ENCODE measurements around the gene SLC40A1.
A peak's percentile ranks its signal among the peaks of the same experiment; 100 is the strongest.
"Not testable (repeated sequence)": the region's sequence is repeated elsewhere in the genome, so short reads cannot be mapped to it uniquely, and the experiment has no call there.

The SLC40A1 gene

DNA sequence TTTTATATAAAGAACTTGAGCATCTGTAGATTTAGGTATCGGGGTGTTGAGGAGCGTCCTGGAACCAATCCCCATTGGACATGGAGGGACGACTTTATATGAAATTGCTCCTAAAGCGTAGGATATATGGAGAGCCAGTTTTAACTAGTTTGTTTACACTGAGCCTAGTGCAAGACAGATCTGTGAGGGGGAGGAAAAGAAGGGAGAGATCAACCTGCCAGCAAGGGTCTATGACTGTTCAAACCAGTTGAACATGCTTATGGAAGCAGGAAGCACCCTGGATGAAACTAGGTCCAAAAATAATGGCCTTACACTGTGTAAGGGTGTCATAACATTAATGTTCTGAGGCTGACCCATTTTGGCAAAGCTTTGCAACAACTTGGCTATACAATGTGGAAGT, 34.0 kb upstream of the SLC40A1 start:
- Histone ChIP-seq H3K27me3 (ENCODE audit: control insufficient read depth in 2 of 2, insufficient read depth in 2 of 2, low read length in 2 of 2) (no peaks in the 10 kb centered on the region), H3K4me3 (ENCODE audit: low read length in 2 of 2) (no peak overlapping the region), H3K27ac (ENCODE audit: low read depth in 2 of 2, low read length in 2 of 2) (no peak overlapping the region), H3K4me1 (ENCODE audit: control insufficient read depth in 2 of 2, insufficient read depth in 2 of 2, low read length in 2 of 2) (no peaks in the 10 kb centered on the region), H3K9ac (ENCODE audit: low read depth in 1 of 2, low read length in 2 of 2) (no peak overlapping the region), H3K9me3 (ENCODE audit: control insufficient read depth in 2 of 2, low read length in 2 of 2) (no peaks in the 10 kb centered on the region), H3K36me3 (ENCODE audit: control insufficient read depth in 2 of 2, insufficient read depth in 2 of 2, low read length in 2 of 2) (no peaks in the 10 kb centered on the region)

DNA sequence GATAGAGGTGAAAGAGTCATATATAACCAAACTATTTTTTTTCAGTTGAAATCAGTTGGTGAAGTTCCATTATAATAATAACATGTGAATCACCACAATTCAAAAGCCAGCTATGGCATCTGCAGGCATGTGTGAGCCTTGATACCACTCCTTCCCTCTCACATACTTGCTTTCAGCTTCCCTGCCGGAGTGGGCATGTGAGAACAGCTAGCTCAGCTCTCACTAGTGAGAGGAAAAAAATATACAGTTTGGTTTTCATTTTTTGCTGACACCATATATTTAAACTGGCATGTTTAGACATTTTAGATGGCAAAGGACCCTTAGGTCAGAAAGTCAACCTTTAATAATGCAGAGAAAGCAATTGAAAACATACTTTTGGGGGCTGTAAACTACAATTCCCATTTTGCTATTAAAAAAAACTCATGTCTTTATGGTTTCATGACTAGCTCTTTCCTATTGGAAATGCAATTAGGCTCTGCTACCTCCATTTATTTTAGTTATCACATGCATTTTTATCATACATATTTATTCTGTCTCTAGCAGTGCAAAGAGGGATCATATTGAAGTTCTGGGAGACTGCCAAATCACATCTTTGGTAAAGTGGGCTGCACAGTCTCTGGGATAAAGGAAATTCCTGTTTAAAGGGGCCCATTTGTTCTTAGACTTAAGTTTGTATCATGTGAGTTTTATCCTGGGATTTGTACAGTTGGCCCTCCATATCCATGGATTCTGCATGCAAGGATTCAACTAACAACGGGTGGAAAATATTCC, 33.2 kb upstream of the SLC40A1 start:
- Histone ChIP-seq H3K27me3 (ENCODE audit: control insufficient read depth in 2 of 2, insufficient read depth in 2 of 2, low read length in 2 of 2) (no peaks in the 10 kb centered on the region), H3K4me3 (ENCODE audit: low read length in 2 of 2) (no peak overlapping the region), H3K27ac (ENCODE audit: low read depth in 2 of 2, low read length in 2 of 2) (no peak overlapping the region), H3K9ac (ENCODE audit: low read depth in 1 of 2, low read length in 2 of 2) (no peak overlapping the region), H3K4me1 (ENCODE audit: control insufficient read depth in 2 of 2, insufficient read depth in 2 of 2, low read length in 2 of 2) (no peaks in the 10 kb centered on the region), H3K9me3 (ENCODE audit: control insufficient read depth in 2 of 2, low read length in 2 of 2) (no peaks in the 10 kb centered on the region), H3K36me3 (ENCODE audit: control insufficient read depth in 2 of 2, insufficient read depth in 2 of 2, low read length in 2 of 2) (no peaks in the 10 kb centered on the region)

DNA sequence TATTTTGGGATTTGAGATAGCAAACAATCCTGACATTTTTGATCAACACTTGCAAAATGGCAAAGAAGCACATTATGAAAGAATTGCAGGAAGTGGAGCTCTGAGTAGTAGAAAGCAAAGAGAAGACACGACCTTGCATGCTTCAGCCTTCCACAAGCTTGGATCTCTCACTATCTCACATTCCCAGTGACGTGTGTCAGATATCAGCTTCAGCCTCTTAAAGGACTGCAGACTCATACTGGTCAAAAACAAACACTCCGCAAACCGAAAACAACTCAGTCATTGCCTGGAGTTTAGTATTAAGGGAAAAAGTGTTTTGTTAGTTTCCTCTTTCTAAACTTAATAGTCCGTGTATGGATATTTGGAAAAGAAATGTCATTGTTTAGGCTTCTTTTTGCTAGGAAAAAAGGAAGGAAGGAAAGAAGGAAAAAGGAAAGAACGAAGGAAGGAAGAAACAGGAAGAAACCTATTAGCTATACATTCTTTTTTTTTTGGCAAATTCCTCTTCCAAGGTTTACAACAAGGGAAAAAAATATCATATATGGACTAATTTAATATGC, 32.6 kb upstream of the SLC40A1 start:
- no peaks in the 10 kb centered on the region for H3K27me3 ChIP-seq (ENCODE audit: control insufficient read depth in 2 of 2, insufficient read depth in 2 of 2, low read length in 2 of 2)
- no peaks in the 10 kb centered on the region for H3K4me1 ChIP-seq (ENCODE audit: control insufficient read depth in 2 of 2, insufficient read depth in 2 of 2, low read length in 2 of 2)
- H3K9me3 ChIP-seq (ENCODE audit: control insufficient read depth in 2 of 2, low read length in 2 of 2): no peaks in the 10 kb centered on the region
- no peak overlapping the region for H3K27ac ChIP-seq (ENCODE audit: low read depth in 2 of 2, low read length in 2 of 2)
- H3K9ac ChIP-seq (ENCODE audit: low read depth in 1 of 2, low read length in 2 of 2): no peak overlapping the region
- H3K36me3 ChIP-seq (ENCODE audit: control insufficient read depth in 2 of 2, insufficient read depth in 2 of 2, low read length in 2 of 2): no peaks in the 10 kb centered on the region
- peak overlapping the region in 1 of 2 donors; percentile 8 for H3K4me3 ChIP-seq (ENCODE audit: low read length in 2 of 2)

DNA sequence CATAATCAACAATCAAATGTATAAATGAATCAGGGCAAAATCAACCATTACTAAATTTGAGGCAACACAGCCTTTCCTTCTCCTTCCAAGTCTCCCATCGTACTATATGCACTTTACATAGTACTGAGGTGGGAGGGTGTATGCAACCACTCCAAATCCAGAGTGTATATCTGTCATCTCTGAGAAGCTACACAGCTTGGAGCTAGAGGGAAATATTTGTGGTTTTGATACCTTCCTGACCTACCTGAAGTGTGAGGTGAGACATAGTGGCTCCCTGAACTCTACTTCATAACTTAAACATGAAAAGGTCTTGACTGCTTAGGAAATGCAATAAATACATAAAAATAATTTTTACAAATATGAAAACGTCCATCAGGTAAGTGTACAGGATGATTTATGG, 30.1 kb upstream of the SLC40A1 start:
- Histone ChIP-seq H3K9me3 (ENCODE audit: control insufficient read depth in 2 of 2, low read length in 2 of 2) (no peaks in the 10 kb centered on the region), H3K36me3 (ENCODE audit: control insufficient read depth in 2 of 2, insufficient read depth in 2 of 2, low read length in 2 of 2) (no peaks in the 10 kb centered on the region)

DNA sequence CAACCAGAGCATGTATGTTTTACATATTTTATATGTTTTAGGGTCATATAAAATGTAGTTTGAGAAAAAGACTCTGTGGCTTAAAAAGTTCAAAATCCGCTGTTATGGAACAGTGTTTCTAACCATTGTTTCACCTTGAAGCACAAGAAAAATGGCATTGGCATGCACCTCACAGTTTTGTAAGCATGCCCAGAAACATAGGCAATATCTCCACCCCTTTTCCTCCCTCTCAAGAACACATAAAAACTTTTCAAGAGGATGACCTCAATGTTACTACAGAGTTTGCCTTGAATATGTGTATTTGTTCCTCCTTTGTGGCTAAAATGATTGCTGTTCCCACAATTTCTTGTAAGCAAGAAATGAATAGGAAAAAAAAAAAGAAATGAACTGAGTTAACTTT, 29.3 kb upstream of the SLC40A1 start:
- Histone ChIP-seq H3K4me3 (ENCODE audit: low read length in 2 of 2) (no peak overlapping the region), H3K9ac (ENCODE audit: low read depth in 1 of 2, low read length in 2 of 2) (no peak overlapping the region), H3K27ac (ENCODE audit: low read depth in 2 of 2, low read length in 2 of 2) (no peak overlapping the region), H3K36me3 (ENCODE audit: control insufficient read depth in 2 of 2, insufficient read depth in 2 of 2, low read length in 2 of 2) (no peaks in the 10 kb centered on the region), H3K4me1 (ENCODE audit: control insufficient read depth in 2 of 2, insufficient read depth in 2 of 2, low read length in 2 of 2) (no peaks in the 10 kb centered on the region), H3K9me3 (ENCODE audit: control insufficient read depth in 2 of 2, low read length in 2 of 2) (no peaks in the 10 kb centered on the region), H3K27me3 (ENCODE audit: control insufficient read depth in 2 of 2, insufficient read depth in 2 of 2, low read length in 2 of 2) (no peaks in the 10 kb centered on the region)

More for the DNA sequence above, 30.1 kb upstream of the SLC40A1 start:
- no peak overlapping the region for H3K9ac ChIP-seq (ENCODE audit: low read depth in 1 of 2, low read length in 2 of 2)
- H3K4me1 ChIP-seq (ENCODE audit: control insufficient read depth in 2 of 2, insufficient read depth in 2 of 2, low read length in 2 of 2): no peaks in the 10 kb centered on the region
- no peaks in the 10 kb centered on the region for H3K27me3 ChIP-seq (ENCODE audit: control insufficient read depth in 2 of 2, insufficient read depth in 2 of 2, low read length in 2 of 2)
- H3K4me3 ChIP-seq (ENCODE audit: low read length in 2 of 2): no peak overlapping the region
- H3K27ac ChIP-seq (ENCODE audit: low read depth in 2 of 2, low read length in 2 of 2): no peak overlapping the region

DNA sequence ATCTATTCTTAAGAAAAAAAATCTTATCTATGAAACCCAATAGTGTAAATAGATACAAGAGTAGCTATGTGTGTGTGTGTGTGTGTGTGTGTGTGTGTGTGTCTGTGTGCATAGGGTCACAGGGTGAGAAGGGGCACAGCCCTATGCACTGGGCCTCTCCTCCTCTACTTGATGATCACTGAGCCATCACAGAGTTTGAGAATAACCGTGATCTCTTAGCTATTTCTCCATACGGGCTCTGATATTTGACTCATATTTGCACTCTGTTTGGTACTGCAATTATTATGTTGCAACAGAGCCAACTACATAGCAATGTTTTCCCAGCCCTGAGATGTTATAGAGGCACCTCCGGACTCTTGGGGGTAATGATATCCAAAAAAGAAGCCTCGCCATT, 28.8 kb upstream of the SLC40A1 start:
- H3K27me3 ChIP-seq (ENCODE audit: control insufficient read depth in 2 of 2, insufficient read depth in 2 of 2, low read length in 2 of 2): no peaks in the 10 kb centered on the region
- no peaks in the 10 kb centered on the region for H3K36me3 ChIP-seq (ENCODE audit: control insufficient read depth in 2 of 2, insufficient read depth in 2 of 2, low read length in 2 of 2)
- no peak overlapping the region for H3K27ac ChIP-seq (ENCODE audit: low read depth in 2 of 2, low read length in 2 of 2)
- no peaks in the 10 kb centered on the region for H3K4me1 ChIP-seq (ENCODE audit: control insufficient read depth in 2 of 2, insufficient read depth in 2 of 2, low read length in 2 of 2)
- no peak overlapping the region for H3K9ac ChIP-seq (ENCODE audit: low read depth in 1 of 2, low read length in 2 of 2)
- H3K9me3 ChIP-seq (ENCODE audit: control insufficient read depth in 2 of 2, low read length in 2 of 2): no peaks in the 10 kb centered on the region
- no peak overlapping the region for H3K4me3 ChIP-seq (ENCODE audit: low read length in 2 of 2)

DNA sequence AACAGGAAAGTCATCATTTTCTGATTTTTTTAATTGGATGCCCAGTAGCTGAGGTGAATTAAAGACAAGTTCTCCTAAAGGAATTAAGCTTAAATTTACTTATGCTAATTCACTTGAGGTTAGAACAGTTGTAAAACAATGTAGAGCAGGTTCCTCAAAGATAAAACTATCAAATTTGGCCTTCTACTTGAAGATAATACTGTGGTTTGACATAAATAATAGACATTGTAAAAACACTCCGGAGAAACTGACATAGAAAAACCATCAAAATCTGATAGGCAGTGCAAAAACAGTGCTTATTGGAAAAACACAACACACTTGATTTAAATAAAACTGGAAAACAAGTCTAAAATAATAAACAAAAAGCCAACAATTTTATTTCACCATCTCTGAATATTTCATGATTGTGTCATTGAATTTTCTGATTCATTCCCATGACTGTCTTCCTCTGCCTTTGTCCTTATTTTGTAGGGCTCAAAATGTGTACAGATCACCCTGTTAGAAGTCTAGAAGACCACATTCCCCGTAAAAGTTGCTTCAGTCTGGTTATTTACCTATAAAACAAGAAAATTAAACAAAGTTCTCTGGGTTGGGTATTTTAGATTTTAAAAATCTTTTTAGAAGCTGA, 28.3 kb upstream of the SLC40A1 start:
- Histone ChIP-seq H3K4me1 (ENCODE audit: control insufficient read depth in 2 of 2, insufficient read depth in 2 of 2, low read length in 2 of 2) (no peaks in the 10 kb centered on the region), H3K27ac (ENCODE audit: low read depth in 2 of 2, low read length in 2 of 2) (no peak overlapping the region), H3K27me3 (ENCODE audit: control insufficient read depth in 2 of 2, insufficient read depth in 2 of 2, low read length in 2 of 2) (no peaks in the 10 kb centered on the region), H3K36me3 (ENCODE audit: control insufficient read depth in 2 of 2, insufficient read depth in 2 of 2, low read length in 2 of 2) (no peaks in the 10 kb centered on the region), H3K9me3 (ENCODE audit: control insufficient read depth in 2 of 2, low read length in 2 of 2) (no peaks in the 10 kb centered on the region), H3K4me3 (ENCODE audit: low read length in 2 of 2) (no peak overlapping the region), H3K9ac (ENCODE audit: low read depth in 1 of 2, low read length in 2 of 2) (no peak overlapping the region)

DNA sequence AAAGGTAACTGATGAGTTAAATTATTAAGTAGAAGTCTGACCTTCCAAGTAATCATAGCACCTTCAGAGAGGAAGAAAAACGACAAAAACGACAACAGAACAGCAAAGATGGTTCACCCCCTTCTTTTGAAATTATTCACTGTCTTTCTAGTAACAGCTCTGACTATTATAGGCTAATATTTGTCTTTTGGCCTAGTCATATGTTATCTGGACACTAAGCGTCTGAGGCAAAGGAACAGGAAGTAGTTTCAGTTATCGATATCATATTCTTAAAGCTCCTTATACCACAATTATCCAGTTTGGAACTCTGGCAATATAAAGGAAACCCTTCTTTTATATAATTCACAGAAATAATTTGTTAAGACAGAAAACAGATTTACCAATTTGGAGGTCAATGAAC, 27.6 kb upstream of the SLC40A1 start:
- H3K4me1 ChIP-seq (ENCODE audit: control insufficient read depth in 2 of 2, insufficient read depth in 2 of 2, low read length in 2 of 2): no peaks in the 10 kb centered on the region
- no peaks in the 10 kb centered on the region for H3K36me3 ChIP-seq (ENCODE audit: control insufficient read depth in 2 of 2, insufficient read depth in 2 of 2, low read length in 2 of 2)
- no peaks in the 10 kb centered on the region for H3K27me3 ChIP-seq (ENCODE audit: control insufficient read depth in 2 of 2, insufficient read depth in 2 of 2, low read length in 2 of 2)
- no peak overlapping the region for H3K27ac ChIP-seq (ENCODE audit: low read depth in 2 of 2, low read length in 2 of 2)
- H3K4me3 ChIP-seq (ENCODE audit: low read length in 2 of 2): no peak overlapping the region
- no peak overlapping the region for H3K9ac ChIP-seq (ENCODE audit: low read depth in 1 of 2, low read length in 2 of 2)
- H3K9me3 ChIP-seq (ENCODE audit: control insufficient read depth in 2 of 2, low read length in 2 of 2): no peaks in the 10 kb centered on the region

DNA sequence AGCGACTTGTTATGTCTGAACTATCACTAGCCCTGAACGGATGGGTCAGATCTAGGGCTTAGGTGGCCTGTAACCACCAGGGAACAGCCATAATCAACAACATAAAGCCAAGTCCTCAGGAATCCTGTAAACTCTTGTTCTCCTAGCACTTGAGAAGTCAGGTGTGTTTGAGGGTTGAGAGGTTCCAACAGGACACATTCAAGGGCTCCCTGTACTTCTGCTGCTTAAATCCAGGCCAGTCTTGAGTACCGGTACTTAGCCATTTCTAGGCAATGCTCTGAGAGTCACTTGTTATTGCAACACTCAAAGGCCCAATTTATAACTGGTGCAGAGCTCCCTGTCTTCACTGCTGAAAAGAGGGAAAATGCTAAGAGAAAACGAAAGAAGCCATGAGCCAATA, 21.6 kb upstream of the SLC40A1 start:
- H3K27me3 ChIP-seq (ENCODE audit: control insufficient read depth in 2 of 2, insufficient read depth in 2 of 2, low read length in 2 of 2): no peaks in the 10 kb centered on the region
- H3K9me3 ChIP-seq (ENCODE audit: control insufficient read depth in 2 of 2, low read length in 2 of 2): no peaks in the 10 kb centered on the region
- H3K4me1 ChIP-seq (ENCODE audit: control insufficient read depth in 2 of 2, insufficient read depth in 2 of 2, low read length in 2 of 2): no peaks in the 10 kb centered on the region
- no peak overlapping the region for H3K4me3 ChIP-seq (ENCODE audit: low read length in 2 of 2)
- H3K27ac ChIP-seq (ENCODE audit: low read depth in 2 of 2, low read length in 2 of 2): no peak overlapping the region
- no peaks in the 10 kb centered on the region for H3K36me3 ChIP-seq (ENCODE audit: control insufficient read depth in 2 of 2, insufficient read depth in 2 of 2, low read length in 2 of 2)
- no peak overlapping the region for H3K9ac ChIP-seq (ENCODE audit: low read depth in 1 of 2, low read length in 2 of 2)

DNA sequence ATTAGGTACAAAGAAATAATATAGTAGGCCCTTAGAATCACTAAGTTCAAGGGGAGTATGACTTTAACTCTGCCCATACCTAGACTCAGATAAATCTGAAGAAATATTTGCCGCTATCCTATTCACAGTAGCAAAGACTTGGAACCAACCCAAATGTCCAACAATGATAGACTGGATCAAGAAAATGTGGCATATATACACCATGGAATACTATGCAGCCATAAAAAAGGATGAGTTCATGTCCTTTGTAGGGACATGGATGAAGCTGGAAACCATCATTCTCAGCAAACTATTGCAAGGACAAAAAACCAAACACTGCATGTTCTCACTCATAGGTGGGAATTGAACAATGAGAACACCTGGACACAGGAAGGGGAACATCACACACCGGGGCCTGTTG, 21.1 kb upstream of the SLC40A1 start:
- not testable (repeated sequence) for H3K9me3 ChIP-seq (ENCODE audit: control insufficient read depth in 2 of 2, low read length in 2 of 2); H3K4me3 ChIP-seq (ENCODE audit: low read length in 2 of 2); H3K27me3 ChIP-seq (ENCODE audit: control insufficient read depth in 2 of 2, insufficient read depth in 2 of 2, low read length in 2 of 2); H3K27ac ChIP-seq (ENCODE audit: low read depth in 2 of 2, low read length in 2 of 2); H3K36me3 ChIP-seq (ENCODE audit: control insufficient read depth in 2 of 2, insufficient read depth in 2 of 2, low read length in 2 of 2); H3K4me1 ChIP-seq (ENCODE audit: control insufficient read depth in 2 of 2, insufficient read depth in 2 of 2, low read length in 2 of 2); H3K9ac ChIP-seq (ENCODE audit: low read depth in 1 of 2, low read length in 2 of 2)
